Lower lobe of right lung (tissue), 2 donors: ENCODE results near the gene MGAT4B. TPM values are rescaled to one million over a fixed set of nuclear protein-coding genes. Genes with fewer than 3 reads are reported as not detected.
"Not testable (repeated sequence)": the region's sequence is repeated elsewhere in the genome, so short reads cannot be mapped to it uniquely, and the experiment has no call there.

ENCODE experiments used
- ATAC-seq, 2 donors: fragments of 200-7000 bp; cut with Tn5 transposase; one replicate each; pipeline ENCODE4 v1.9.1; 2020 to 2022; ENCODE audit warnings: mild to moderate bottlenecking in 2 of 2, moderate library complexity in 2 of 2
- DNase-seq: peaks from one replicate; pipeline ENCODE4 v3.0.0-alpha.2; 2020
- H3K27ac ChIP-seq: fragments of 200-600 bp; one replicate; pipeline ENCODE4 v1.8.0; 2022
- H3K27me3 ChIP-seq: fragments of 200-600 bp; one replicate; pipeline ENCODE4 v1.8.0; 2022; ENCODE audit warnings: low read depth
- H3K36me3 ChIP-seq: fragments of 200-600 bp; one replicate; pipeline ENCODE4 v1.8.0; 2022; ENCODE audit warnings: mild to moderate bottlenecking
- H3K4me1 ChIP-seq: fragments of 200-600 bp; one replicate; pipeline ENCODE4 v1.8.0; 2022
- H3K4me3 ChIP-seq: fragments of 200-600 bp; one replicate; pipeline ENCODE4 v1.8.0; 2022; ENCODE audit warnings: mild to moderate bottlenecking
- H3K9me3 ChIP-seq: fragments of 200-600 bp; one replicate; pipeline ENCODE4 v1.8.0; 2022
- intact Hi-C: fragments of 100-400 bp; cut with DNase I; formaldehyde crosslinking; loops from one replicate; pipeline ENCODE4 v1.11.0; 2022
- total RNA-seq: library from RNA; stranded (reverse); fragmentation: NEBNext Ultra II Directional; extraction: Animal tissue kit (Norgen Biotek cat#: 25700); gene quantifications from one replicate; pipeline ENCODE4 v1.2.1, GENCODE V29; 2021
- TF ChIP-seq, protein P1 (sequence below): fragments of 200-600 bp; IDR thresholded peaks from one replicate; pipeline ENCODE4 v1.8.0; 2022; ENCODE audit warnings: antibody characterized with exemption, mild to moderate bottlenecking
- donor health status: DM: no; HTN: yes; CAD: no; lungs with severe emphysema.

The MGAT4B gene
- total RNA-seq, 1 donor from 2014 or later = 105 TPM

GRCh38 chr5:179840321-179840720, 33.7 kb upstream of the MGAT4B start:
- DNase-seq = peak; percentile 31
- intact Hi-C loops = no loop called here
- TF ChIP-seq, protein P1, sequence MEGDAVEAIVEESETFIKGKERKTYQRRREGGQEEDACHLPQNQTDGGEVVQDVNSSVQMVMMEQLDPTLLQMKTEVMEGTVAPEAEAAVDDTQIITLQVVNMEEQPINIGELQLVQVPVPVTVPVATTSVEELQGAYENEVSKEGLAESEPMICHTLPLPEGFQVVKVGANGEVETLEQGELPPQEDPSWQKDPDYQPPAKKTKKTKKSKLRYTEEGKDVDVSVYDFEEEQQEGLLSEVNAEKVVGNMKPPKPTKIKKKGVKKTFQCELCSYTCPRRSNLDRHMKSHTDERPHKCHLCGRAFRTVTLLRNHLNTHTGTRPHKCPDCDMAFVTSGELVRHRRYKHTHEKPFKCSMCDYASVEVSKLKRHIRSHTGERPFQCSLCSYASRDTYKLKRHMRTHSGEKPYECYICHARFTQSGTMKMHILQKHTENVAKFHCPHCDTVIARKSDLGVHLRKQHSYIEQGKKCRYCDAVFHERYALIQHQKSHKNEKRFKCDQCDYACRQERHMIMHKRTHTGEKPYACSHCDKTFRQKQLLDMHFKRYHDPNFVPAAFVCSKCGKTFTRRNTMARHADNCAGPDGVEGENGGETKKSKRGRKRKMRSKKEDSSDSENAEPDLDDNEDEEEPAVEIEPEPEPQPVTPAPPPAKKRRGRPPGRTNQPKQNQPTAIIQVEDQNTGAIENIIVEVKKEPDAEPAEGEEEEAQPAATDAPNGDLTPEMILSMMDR = no peak
- H3K4me1 ChIP-seq = peaks cover 16% of the 10 kb centered on the region
- H3K27ac ChIP-seq = no peak overlapping the region
- H3K4me3 ChIP-seq = no peak overlapping the region
- peaks cover 67% of the 10 kb centered on the region for H3K36me3 ChIP-seq
- no peak for ATAC-seq
- no peaks in the 10 kb centered on the region for H3K27me3 ChIP-seq
- peaks cover 7% of the 10 kb centered on the region for H3K9me3 ChIP-seq

- peaks cover 16% of the 10 kb centered on the region for H3K4me1 ChIP-seq
- H3K27ac ChIP-seq = peak overlapping the region; percentile 11
- peak; percentile 19 to 29 for ATAC-seq
- H3K36me3 ChIP-seq = peaks cover 71% of the 10 kb centered on the region
- H3K4me3 ChIP-seq = no peak overlapping the region
- no peaks in the 10 kb centered on the region for H3K9me3 ChIP-seq
- DNase-seq = no peak
- no peaks in the 10 kb centered on the region for H3K27me3 ChIP-seq
- TF ChIP-seq, protein P1 = no peak
- intact Hi-C loops = no loop called here
Measured at GRCh38 chr5:179839328-179840256, 32.9 kb upstream of the MGAT4B start.

DNA sequence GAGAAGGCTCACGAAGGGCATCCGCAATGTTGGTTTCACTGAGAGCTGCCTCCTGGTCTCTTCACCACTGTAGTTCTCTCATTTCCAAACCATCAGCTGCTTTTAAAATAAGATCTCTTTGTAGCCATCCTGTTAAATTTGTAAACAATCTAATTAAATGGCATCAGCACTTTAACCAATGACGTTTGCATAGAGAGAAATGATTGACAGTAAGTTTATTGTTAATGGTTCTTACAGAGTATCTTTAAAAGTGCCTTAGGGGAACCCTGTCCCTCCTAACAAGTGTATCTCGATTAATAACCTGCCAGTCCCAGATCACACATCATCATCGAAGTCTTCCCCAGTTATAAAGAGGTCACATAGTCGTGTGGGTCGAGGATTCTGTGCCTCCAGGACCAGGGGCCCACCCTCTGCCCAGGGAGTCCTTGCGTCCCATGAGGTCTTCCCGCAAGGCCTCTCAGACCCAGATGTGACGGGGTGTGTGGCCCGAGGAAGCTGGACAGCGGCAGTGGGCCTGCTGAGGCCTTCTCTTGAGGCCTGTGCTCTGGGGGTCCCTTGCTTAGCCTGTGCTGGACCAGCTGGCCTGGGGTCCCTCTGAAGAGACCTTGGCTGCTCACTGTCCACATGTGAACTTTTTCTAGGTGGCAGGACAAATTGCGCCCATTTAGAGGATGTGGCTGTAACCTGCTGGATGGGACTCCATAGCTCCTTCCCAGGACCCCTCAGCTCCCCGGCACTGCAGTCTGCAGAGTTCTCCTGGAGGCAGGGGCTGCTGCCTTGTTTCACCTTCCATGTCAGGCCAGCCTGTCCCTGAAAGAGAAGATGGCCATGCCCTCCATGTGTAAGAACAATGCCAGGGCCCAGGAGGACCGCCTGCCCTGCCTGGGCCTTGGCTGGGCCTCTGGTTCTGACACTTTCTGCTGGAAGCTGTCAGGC, 30.7 kb upstream of the MGAT4B start:
- H3K27ac ChIP-seq = peak overlapping the region; percentile 6
- intact Hi-C loops = no loop called here
- ATAC-seq = no peak
- no peak for DNase-seq
- H3K4me3 ChIP-seq = no peak overlapping the region
- H3K9me3 ChIP-seq = no peaks in the 10 kb centered on the region
- H3K4me1 ChIP-seq = peaks cover 21% of the 10 kb centered on the region
- no peaks in the 10 kb centered on the region for H3K27me3 ChIP-seq
- TF ChIP-seq, protein P1 = no peak
- H3K36me3 ChIP-seq = peaks cover 91% of the 10 kb centered on the region

DNA sequence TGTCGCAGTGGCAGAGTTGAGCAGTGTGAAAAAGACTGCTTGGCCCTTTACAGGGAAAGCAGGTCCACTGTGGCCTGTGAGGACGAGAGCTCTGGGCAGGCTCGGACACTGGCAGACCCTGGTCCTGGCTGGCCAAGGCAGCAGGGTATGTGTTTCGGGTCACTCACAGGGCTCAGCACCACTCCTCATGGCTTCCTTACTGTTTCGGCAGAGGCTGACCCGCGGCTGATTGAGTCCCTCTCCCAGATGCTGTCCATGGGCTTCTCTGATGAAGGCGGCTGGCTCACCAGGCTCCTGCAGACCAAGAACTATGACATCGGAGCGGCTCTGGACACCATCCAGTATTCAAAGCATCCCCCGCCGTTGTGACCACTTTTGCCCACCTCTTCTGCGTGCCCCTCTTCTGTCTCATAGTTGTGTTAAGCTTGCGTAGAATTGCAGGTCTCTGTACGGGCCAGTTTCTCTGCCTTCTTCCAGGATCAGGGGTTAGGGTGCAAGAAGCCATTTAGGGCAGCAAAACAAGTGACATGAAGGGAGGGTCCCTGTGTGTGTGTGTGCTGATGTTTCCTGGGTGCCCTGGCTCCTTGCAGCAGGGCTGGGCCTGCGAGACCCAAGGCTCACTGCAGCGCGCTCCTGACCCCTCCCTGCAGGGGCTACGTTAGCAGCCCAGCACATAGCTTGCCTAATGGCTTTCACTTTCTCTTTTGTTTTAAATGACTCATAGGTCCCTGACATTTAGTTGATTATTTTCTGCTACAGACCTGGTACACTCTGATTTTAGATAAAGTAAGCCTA, 29.8 kb upstream of the MGAT4B start:
- TF ChIP-seq, protein P1 = no peak
- peak; percentile 52 to 55 for ATAC-seq

DNA sequence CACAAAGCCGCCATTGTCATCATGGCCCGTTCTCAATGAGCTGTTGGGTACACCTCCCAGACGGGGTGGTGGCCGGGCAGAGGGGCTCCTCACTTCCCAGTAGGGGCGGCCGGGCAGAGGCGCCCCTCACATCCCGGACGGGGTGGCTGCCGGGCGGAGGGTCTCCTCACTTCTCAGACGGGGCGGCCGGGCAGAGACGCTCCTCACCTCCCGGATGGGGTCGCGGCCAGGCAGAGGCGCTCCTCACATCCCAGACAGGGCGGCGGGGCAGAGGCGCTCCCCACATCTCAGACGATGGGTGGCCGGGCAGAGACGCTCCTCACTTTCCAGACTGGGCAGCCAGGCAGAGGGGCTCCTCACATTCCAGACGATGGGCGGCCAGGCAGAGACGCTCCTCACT, 28.2 kb upstream of the MGAT4B start:
- H3K9me3 ChIP-seq, H3K27me3 ChIP-seq, intact Hi-C loops, ATAC-seq, DNase-seq, H3K27ac ChIP-seq, H3K4me3 ChIP-seq: not testable (repeated sequence)
- H3K36me3 ChIP-seq = peaks cover 93% of the 10 kb centered on the region
- peaks cover 21% of the 10 kb centered on the region for H3K4me1 ChIP-seq

More for the DNA sequence above, 29.8 kb upstream of the MGAT4B start:
- intact Hi-C loops = no loop called here
- Histone ChIP-seq H3K4me1 (peaks cover 21% of the 10 kb centered on the region), H3K4me3 (no peak overlapping the region), H3K9me3 (no peaks in the 10 kb centered on the region), H3K36me3 (peaks cover 93% of the 10 kb centered on the region), H3K27me3 (no peaks in the 10 kb centered on the region), H3K27ac (peak overlapping the region; percentile 6)
- DNase-seq = no peak
